WTC11 (cell line): ENCODE measurements around the gene GPRC5C. TPM values are rescaled to one million over a fixed set of nuclear protein-coding genes. Genes with fewer than 3 reads are reported as not detected.

Experiments
- ATAC-seq: fragments of 200-7000 bp; cut with Tn5 transposase; 2 replicates; pipeline ENCODE4 v1.10.0; 2021; ENCODE audit warnings: mild to moderate bottlenecking, moderate library complexity
- CTCF ChIA-PET: fragments of 300-600 bp; sonication (Branson Sonifier 250); formaldehyde crosslinking; loops from one replicate; lab custom pipeline; 2021; ENCODE audit warnings: antibody characterized with exemption; lab: Charles Lee
- POLR2A ChIA-PET: fragments of 350-600 bp; sonication (Branson Sonifier 250); formaldehyde crosslinking; loops from one replicate; lab custom pipeline; 2021; ENCODE audit warnings: antibody characterized with exemption; lab: Charles Lee
- DNase-seq: peaks from one replicate; pipeline ENCODE4 v3.0.0; 2021; ENCODE audit warnings: low spot score
- H3K27ac Mint-ChIP-seq: 2 replicates; pipeline ENCODE4 v1.8.0; 2021; ENCODE audit warnings: mixed read lengths
- H3K27me3 Mint-ChIP-seq: 2 replicates; pipeline ENCODE4 v1.8.0; 2021; ENCODE audit warnings: low read depth, mild to moderate bottlenecking, moderate library complexity, mixed read lengths
- H3K36me3 Mint-ChIP-seq: 2 replicates; pipeline ENCODE4 v1.8.0; 2021; ENCODE audit warnings: mixed read lengths
- H3K4me1 Mint-ChIP-seq: 2 replicates; pipeline ENCODE4 v1.8.0; 2022; ENCODE audit warnings: mixed read lengths
- H3K4me3 Mint-ChIP-seq: 2 replicates; pipeline ENCODE4 v1.8.0; 2021; ENCODE audit warnings: mild to moderate bottlenecking, moderate library complexity, mixed read lengths
- H3K9me3 Mint-ChIP-seq: 2 replicates; pipeline ENCODE4 v1.8.0; 2021; ENCODE audit warnings: mixed read lengths
- EMX1 ChIP-seq: fragments of 250-450 bp; sonication (Bioruptor Pico); IDR thresholded peaks from 2 replicates; pipeline ENCODE4 v1.8.0; 2021; ENCODE audit warnings: mild to moderate bottlenecking
- GTF2I ChIP-seq: fragments of 250-450 bp; sonication (Bioruptor Pico); conservative IDR thresholded peaks from 2 replicates; pipeline ENCODE4 v1.4.0; 2021; ENCODE audit warnings: mild to moderate bottlenecking
- JUN ChIP-seq: sonication (generic); formaldehyde crosslinking; IDR thresholded peaks from 2 replicates; pipeline ENCODE4 v1.8.0; 2023; ENCODE audit warnings: mild to moderate bottlenecking, missing genetic modification reagents
- MLX ChIP-seq: sonication (generic); formaldehyde crosslinking; IDR thresholded peaks from 2 replicates; pipeline ENCODE4 v1.8.1; 2023; ENCODE audit warnings: mild to moderate bottlenecking, missing genetic modification reagents, moderate library complexity
- MYBL2 ChIP-seq: sonication (generic); formaldehyde crosslinking; IDR thresholded peaks from 2 replicates; pipeline ENCODE4 v1.8.1; 2023; ENCODE audit warnings: mild to moderate bottlenecking, moderate library complexity, missing genetic modification reagents
- NFATC4 ChIP-seq: fragments of 250-450 bp; sonication (Bioruptor Pico); IDR thresholded peaks from 2 replicates; pipeline ENCODE4 v1.9.0; 2021; ENCODE audit warnings: mild to moderate bottlenecking
- NFE2L1 ChIP-seq: sonication (generic); formaldehyde crosslinking; IDR thresholded peaks from 2 replicates; pipeline ENCODE4 v1.8.1; 2023; ENCODE audit warnings: missing genetic modification reagents
- NR3C1 ChIP-seq: sonication (generic); formaldehyde crosslinking; conservative IDR thresholded peaks from 2 replicates; pipeline ENCODE4 v1.8.1; 2023; ENCODE audit warnings: low read depth, mild to moderate bottlenecking, missing genetic modification reagents
- RELA ChIP-seq: sonication (generic); formaldehyde crosslinking; IDR thresholded peaks from 2 replicates; pipeline ENCODE4 v1.8.1; 2022; ENCODE audit warnings: missing genetic modification reagents, mild to moderate bottlenecking, borderline replicate concordance
- TEAD4 ChIP-seq: sonication (generic); formaldehyde crosslinking; IDR thresholded peaks from 2 replicates; pipeline ENCODE4 v1.8.0; 2022; ENCODE audit warnings: mild to moderate bottlenecking, missing genetic modification reagents
- ZBTB21 ChIP-seq: sonication (generic); formaldehyde crosslinking; IDR thresholded peaks from 2 replicates; pipeline ENCODE4 v1.8.1; 2023; ENCODE audit warnings: mild to moderate bottlenecking, missing genetic modification reagents, borderline replicate concordance
- ZNF219 ChIP-seq: sonication (generic); formaldehyde crosslinking; IDR thresholded peaks from 2 replicates; pipeline ENCODE4 v1.8.0; 2023; ENCODE audit warnings: missing genetic modification reagents, mild to moderate bottlenecking, borderline replicate concordance
- ZNF671 ChIP-seq: fragments of 250-450 bp; sonication (Bioruptor Pico); IDR thresholded peaks from 2 replicates; pipeline ENCODE4 v1.8.0; 2021; ENCODE audit warnings: mild to moderate bottlenecking
- total RNA-seq: library from RNA; stranded (reverse); gene quantifications from 3 replicates; pipeline ENCODE4 v1.2.3, GENCODE V29; 2021
- TF ChIP-seq, protein P1 (sequence below): sonication (generic); formaldehyde crosslinking; IDR thresholded peaks from 2 replicates; pipeline ENCODE4 v1.8.1; 2022; ENCODE audit warnings: low read depth, mild to moderate bottlenecking, moderate library complexity, missing genetic modification reagents, borderline replicate concordance
- TF ChIP-seq, protein P2 (sequence below): sonication (generic); formaldehyde crosslinking; IDR thresholded peaks from 2 replicates; pipeline ENCODE4 v1.8.1; 2022; ENCODE audit warnings: missing genetic modification reagents, borderline replicate concordance
- TF ChIP-seq, protein P3 (sequence below): sonication (generic); formaldehyde crosslinking; IDR thresholded peaks from 2 replicates; pipeline ENCODE4 v1.8.1; 2023; ENCODE audit warnings: mild to moderate bottlenecking, missing genetic modification reagents, moderate library complexity
- TF ChIP-seq, protein P4 (sequence below): sonication (generic); formaldehyde crosslinking; IDR thresholded peaks from 2 replicates; pipeline ENCODE4 v1.8.0; 2022; ENCODE audit warnings: mild to moderate bottlenecking, missing genetic modification reagents

The GPRC5C gene
- total RNA-seq, 1 experiment from 2014 or later = 19.6 TPM

GRCh38 chr17:74447628-74448159, 15.8 kb downstream of the GPRC5C start (continued):
- TF ChIP-seq, protein P1, sequence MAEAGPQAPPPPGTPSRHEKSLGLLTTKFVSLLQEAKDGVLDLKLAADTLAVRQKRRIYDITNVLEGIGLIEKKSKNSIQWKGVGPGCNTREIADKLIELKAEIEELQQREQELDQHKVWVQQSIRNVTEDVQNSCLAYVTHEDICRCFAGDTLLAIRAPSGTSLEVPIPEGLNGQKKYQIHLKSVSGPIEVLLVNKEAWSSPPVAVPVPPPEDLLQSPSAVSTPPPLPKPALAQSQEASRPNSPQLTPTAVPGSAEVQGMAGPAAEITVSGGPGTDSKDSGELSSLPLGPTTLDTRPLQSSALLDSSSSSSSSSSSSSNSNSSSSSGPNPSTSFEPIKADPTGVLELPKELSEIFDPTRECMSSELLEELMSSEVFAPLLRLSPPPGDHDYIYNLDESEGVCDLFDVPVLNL = no peak
- TF ChIP-seq, protein P2, sequence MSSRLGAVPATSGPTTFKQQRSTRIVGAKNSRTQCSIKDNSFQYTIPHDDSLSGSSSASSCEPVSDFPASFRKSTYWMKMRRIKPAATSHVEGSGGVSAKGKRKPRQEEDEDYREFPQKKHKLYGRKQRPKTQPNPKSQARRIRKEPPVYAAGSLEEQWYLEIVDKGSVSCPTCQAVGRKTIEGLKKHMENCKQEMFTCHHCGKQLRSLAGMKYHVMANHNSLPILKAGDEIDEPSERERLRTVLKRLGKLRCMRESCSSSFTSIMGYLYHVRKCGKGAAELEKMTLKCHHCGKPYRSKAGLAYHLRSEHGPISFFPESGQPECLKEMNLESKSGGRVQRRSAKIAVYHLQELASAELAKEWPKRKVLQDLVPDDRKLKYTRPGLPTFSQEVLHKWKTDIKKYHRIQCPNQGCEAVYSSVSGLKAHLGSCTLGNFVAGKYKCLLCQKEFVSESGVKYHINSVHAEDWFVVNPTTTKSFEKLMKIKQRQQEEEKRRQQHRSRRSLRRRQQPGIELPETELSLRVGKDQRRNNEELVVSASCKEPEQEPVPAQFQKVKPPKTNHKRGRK (CRISPR knock-in tag) = no peak
- TF ChIP-seq, all 79 proteins: peak for 0

DNA sequence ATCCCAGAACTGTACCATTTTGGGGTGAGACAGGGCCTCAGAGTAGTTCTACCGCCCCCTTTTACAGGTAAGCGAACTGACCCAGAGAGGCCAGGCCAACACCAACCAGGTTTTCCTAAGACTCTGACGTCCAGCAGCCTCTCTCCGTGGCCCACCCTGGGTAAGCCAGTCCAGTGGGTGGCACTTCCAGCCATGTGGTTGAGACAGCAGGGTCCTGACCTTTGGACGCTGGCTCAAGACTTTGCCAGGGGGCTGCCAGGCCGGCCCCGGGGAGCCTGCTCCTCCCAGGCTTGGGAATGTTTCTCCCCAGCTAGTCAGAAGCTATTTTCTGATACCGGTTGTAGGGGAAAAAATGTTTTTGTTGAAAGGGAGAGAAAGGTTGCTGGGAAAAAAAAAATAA, 16.9 kb downstream of the GPRC5C start:
- TF ChIP-seq, protein P3, sequence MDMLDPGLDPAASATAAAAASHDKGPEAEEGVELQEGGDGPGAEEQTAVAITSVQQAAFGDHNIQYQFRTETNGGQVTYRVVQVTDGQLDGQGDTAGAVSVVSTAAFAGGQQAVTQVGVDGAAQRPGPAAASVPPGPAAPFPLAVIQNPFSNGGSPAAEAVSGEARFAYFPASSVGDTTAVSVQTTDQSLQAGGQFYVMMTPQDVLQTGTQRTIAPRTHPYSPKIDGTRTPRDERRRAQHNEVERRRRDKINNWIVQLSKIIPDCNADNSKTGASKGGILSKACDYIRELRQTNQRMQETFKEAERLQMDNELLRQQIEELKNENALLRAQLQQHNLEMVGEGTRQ (CRISPR knock-in tag) = no peak
- TF ChIP-seq ZNF219 (CRISPR knock-in tag) (no peak), EMX1 (no peak), RELA (CRISPR knock-in tag) (no peak), NFATC4 (no peak)
- TF ChIP-seq, all 79 proteins: peak for 0
- ChIA-PET POLR2A (no interaction called here), CTCF (interaction anchor here (2.5 to 2.9 kb wide), 2 partner anchors 11 to 70 kb away, joined by 11 to 16 read pairs; no protein-coding TSS in a partner anchor)
- Mint-ChIP-seq H3K4me3 (no peak overlapping the region), H3K9me3 (no peaks in the 10 kb centered on the region), H3K27me3 (peaks cover 23% of the 10 kb centered on the region), H3K4me1 (peaks cover 32% of the 10 kb centered on the region), H3K36me3 (no peaks in the 10 kb centered on the region), H3K27ac (no peak overlapping the region)
- ATAC-seq (no peak), DNase-seq (no peak)

GRCh38 chr17:74449306-74449705, 17.4 kb downstream of the GPRC5C start:
- DNase-seq = no peak
- CTCF ChIA-PET = interaction anchor here (2.5 kb wide), 1 partner anchor 70 kb away, joined by 11 read pairs; no protein-coding TSS in a partner anchor
- no peak for ATAC-seq
- H3K36me3 Mint-ChIP-seq = no peaks in the 10 kb centered on the region
- no peak overlapping the region for H3K4me3 Mint-ChIP-seq
- H3K4me1 Mint-ChIP-seq = peaks cover 27% of the 10 kb centered on the region
- no peaks in the 10 kb centered on the region for H3K9me3 Mint-ChIP-seq
- POLR2A ChIA-PET = interaction anchor here (0.7 kb wide), 1 partner anchor 48 kb away, joined by 4 read pairs; no protein-coding TSS in a partner anchor
- TF ChIP-seq MLX (no peak), NFE2L1 (CRISPR knock-in tag) (no peak)
- TF ChIP-seq, protein P4, sequence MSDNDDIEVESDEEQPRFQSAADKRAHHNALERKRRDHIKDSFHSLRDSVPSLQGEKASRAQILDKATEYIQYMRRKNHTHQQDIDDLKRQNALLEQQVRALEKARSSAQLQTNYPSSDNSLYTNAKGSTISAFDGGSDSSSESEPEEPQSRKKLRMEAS = no peak
- peaks cover 23% of the 10 kb centered on the region for H3K27me3 Mint-ChIP-seq
- H3K27ac Mint-ChIP-seq = no peak overlapping the region

DNA sequence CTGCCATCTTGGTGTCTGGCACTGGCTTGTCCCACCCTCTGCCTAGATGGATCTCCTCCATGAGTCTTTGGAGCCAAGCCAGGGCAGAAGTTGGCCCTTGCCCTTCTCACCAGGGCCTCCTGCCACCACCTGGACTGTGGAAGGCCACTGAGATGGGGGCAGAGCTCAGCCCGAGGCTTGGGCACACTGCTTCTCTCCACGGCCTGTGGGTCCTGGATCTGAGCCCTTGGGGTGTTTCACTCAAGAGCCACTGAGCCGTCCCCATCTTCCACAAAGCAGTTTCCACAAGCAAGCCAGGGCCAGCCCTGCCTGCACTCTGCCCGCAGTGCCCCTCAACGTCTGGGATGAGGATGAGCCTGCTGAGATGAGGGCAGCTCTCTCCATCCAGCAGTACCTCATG, 17.9 kb downstream of the GPRC5C start:
- no peak overlapping the region for H3K27ac Mint-ChIP-seq
- POLR2A ChIA-PET = interaction anchor here (0.7 kb wide), 1 partner anchor 47 kb away, joined by 4 read pairs; no protein-coding TSS in a partner anchor
- no peaks in the 10 kb centered on the region for H3K36me3 Mint-ChIP-seq
- peaks cover 25% of the 10 kb centered on the region for H3K4me1 Mint-ChIP-seq
- H3K27me3 Mint-ChIP-seq = peaks cover 24% of the 10 kb centered on the region
- no peak overlapping the region for H3K4me3 Mint-ChIP-seq
- ATAC-seq = no peak
- DNase-seq = no peak
- CTCF ChIA-PET = interaction anchor here (2.5 kb wide), 1 partner anchor 71 kb away, joined by 11 read pairs; no protein-coding TSS in a partner anchor
- H3K9me3 Mint-ChIP-seq = no peaks in the 10 kb centered on the region
- no peak for TF ChIP-seq GTF2I
- TF ChIP-seq NR3C1 = no peak
- no peak for TF ChIP-seq MYBL2 (CRISPR knock-in tag)
- no peak for TF ChIP-seq JUN
- no peak for TF ChIP-seq ZNF671 (CRISPR knock-in tag)
- no peak for TF ChIP-seq ZBTB21 (CRISPR knock-in tag)
- TF ChIP-seq TEAD4 (CRISPR knock-in tag) = no peak
